NCI-H1092 treated with DMSO at 0.1 percent for 48 hours (cell line): Measurements from ENCODE around the gene HIVEP3.

ENCODE experiments used
- DNase-seq: peaks from one replicate; lab custom pipeline; 2025; lab: John Stamatoyannopoulos, UW

HIVEP3 gene

GRCh38 chr1:41784531-41785274 is 134.0 kb downstream of the HIVEP3 start:
- DNase-seq: no peak

DNA sequence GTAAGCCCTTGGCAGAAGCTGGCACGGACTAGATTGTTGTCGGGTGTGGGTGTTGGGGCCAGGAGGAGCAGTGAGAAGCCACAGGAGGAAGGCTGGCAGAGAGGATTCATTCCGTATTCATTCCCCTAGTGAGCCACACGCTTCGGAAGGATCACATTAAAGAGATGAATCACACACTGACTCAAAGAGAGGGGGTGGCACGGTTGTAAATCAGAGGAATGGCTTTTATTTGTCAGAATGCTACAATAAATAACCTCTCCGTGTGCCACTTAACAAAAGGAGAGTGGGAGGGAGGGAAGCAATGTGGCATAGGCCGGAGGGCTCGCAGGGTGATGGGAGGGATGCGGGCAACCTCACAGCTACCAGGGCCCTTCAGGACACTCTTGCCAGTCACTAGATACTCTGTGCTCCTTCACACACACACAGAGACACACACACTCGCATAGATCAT is 135.5 kb downstream of the HIVEP3 start:
- DNase-seq: no peak

DNA sequence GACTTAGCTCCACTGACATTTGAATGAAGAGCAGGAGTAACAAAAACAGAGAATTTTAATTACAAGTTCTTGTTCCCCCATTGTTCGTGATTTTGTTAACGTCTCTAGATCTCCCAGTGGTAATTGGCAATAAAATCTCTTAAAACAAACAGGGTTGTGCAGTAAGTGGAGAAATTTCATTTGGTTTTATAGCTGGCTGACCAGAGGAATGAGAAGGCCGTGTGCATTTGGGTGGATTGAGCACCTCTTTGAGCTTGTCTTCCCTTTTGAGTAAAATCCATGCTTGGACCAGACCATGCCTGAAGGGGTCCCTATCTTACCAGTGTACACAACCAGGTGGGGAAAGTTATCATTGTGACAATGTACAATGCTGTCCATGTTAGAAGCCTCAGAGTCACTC is 137.8 kb downstream of the HIVEP3 start:
- DNase-seq: no peak

DNA sequence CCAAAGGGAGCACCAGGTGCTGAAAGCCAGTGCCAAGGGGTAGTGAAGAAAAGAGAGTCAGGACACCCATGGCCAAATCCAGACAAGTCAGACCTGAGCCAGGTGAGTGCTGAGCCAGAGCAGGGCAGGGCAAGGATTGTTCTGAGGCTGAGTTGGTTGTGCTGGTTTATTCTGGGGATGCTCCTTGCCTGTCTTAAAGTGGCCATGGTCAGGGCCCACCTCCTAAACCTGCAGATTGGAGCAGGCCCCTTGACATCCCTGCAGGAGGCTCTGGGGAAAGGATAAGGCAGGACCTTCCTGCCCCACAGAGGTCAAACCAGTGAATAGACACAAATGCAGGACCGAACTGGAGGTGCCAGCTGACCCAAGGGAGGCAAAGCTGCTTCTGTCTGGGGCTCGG is 138.4 kb downstream of the HIVEP3 start:
- no peak for DNase-seq

GRCh38 chr1:41779360-41779759 is 139.4 kb downstream of the HIVEP3 start:
- no peak for DNase-seq

DNA sequence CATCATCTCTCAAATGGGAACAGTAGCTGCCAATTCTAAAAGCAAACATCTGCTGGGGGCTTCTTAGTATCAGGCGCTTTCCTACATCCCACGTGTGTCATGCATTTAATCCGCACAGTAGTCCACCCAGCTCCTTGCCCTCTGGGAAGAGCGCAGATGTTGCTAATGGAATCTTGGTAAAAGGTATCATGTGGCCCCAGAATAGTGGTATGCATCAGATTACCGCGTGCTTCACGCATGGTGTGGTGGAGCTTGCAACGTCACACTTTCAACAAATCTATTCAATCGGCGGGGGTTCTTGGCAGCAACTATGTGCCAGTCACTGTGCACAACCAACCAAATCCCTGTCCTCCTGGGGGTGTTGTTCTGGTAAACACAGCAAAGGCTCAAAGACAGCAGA is 141.0 kb downstream of the HIVEP3 start:
- no peak for DNase-seq

DNA sequence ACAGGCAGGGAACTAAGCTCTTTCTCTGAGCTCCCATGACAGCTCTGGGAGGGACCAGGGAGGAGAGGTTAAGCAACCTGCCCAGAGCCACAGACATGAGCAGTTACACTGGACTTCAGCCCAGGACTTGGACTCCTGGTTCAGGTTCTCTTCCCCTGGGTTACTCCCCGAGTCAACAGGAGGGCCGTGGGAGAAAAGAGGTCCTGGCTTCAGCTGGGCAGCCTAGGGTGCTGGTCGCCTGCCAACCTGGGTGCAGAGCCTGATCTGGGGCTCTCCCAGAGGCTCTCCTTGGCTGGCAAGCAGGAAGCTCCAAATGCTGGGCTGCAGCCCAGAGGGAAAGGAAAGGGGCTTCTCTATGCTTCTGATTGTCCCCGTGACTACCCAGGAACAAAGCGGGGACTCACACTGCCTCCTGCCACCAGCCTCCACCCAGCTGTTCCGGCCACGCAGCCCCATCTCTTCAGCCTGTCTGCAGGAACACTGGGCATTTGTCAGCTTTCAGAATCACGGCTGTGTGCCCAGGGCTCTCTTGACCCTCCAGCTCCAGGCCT is 141.8 kb downstream of the HIVEP3 start:
- DNase-seq: peak; percentile 28

- DNase-seq: no peak
These were observed 142.7 kb downstream of the HIVEP3 start for GRCh38 chr1:41775956-41776585.

- DNase-seq: no peak
These were observed 144.2 kb downstream of the HIVEP3 start for GRCh38 chr1:41774471-41774990.

DNA sequence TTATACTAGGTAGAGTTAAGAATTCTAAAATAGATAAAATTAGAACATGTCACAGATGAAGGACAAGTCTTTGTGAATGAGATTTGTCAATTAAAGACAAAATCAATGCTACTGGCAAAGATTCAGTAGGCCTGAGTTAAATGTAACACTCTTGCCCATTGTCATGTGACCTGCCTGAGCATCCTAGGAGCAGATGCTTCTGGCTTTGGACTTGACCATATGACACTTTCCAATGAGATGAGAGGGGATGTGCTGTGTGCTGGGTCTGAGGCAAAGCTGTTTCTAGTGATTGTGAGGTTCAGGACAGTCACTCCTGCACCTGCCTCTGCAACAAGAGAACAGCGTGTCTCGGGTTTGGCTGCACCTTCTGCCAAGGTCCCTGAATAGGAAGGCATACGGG is 144.9 kb downstream of the HIVEP3 start:
- DNase-seq: no peak

DNA sequence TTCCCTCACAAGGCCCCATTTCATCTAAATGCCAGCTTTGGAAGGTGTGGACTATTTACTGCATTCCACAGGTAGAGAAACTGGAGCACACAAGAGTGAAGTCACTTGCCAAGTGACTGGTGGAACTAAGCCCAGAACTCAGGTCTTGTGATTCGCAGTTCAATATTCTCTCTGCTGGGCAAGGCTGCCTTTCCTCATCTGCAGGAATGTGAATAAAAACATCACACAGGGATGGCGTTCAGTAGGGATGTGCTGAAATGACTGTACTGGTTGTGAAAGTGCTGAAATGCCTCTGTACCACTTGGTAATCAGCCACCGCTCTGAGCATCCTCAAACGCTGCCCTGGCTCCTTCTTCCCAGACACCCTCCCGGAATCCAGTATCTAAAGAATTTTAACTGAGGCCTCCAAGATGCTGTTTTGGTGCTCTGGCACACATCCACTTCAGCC is 145.6 kb downstream of the HIVEP3 start:
- no peak for DNase-seq

- DNase-seq: no peak
These were observed 149.7 kb downstream of the HIVEP3 start for GRCh38 chr1:41769068-41769467.

DNA sequence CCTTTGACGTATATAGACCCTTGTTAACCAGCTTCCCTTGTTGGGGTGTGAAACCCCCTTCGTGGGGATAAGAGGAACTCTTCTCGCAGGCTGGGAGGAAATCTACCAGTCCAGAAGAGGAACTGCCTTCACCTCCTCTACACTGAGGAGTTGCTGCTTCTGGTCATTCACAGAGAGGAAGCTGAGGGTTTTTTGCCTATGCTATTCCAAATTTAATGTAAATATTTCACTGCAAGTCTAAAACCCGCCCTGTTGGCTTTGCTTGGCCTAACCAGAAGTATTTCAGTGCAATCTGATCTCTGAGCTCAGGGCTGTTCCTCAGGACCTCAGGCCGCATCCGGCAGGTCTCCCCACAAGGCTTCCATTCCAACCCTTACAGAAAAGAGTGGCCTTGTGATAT is 150.1 kb downstream of the HIVEP3 start:
- DNase-seq: no peak

DNA sequence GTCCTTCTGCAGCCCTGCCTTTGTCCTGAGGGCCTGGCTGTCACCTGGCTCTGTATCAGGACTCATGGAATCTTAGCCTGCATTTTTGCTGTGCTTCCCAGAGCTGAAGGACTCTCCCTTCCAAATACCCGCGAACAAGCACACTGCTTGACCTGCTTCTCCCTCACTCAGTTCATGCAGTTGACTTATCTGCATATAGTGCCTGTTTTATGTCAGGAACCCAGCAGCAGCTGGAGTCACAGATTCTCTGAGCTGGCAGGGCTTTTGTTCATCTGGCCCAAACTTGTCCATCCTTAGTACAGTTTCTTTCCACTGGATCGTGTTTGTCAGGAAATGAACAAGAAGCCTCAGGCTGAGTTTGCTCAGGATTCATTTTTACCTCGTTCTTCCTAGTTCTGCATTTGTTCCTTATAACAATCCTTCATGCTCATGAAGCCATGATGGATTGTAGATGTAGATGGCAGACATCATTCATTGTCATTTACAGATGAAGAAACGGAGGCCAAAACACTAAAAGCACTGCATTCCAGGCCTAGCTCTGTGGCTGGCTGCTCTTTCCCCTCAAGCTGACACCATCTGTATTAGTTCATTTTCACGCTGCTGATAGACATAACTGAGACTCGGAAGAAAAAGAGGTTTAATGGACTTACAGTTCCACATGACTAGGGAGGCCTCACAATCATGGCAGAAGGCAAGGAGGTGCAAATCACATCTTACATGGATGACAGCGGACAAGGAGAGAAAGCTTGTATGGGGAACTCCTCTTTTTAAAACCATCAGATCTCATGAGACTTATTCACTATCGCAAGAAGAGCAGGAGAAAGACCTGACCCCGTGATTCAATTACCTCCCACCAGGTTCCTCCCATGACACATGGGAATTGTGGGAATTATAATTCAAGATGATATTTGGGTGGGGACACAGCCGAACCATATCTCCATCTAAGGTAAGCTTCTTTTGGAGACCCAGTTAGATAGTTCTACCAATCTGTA is 150.9 kb downstream of the HIVEP3 start:
- no peak for DNase-seq

GRCh38 chr1:41766546-41766945 is 152.2 kb downstream of the HIVEP3 start:
- DNase-seq: peak; percentile 5

- no peak for DNase-seq
These were observed 152.7 kb downstream of the HIVEP3 start for GRCh38 chr1:41766041-41766440.

- DNase-seq: no peak
These were observed 153.6 kb downstream of the HIVEP3 start for GRCh38 chr1:41765152-41765551.

DNA sequence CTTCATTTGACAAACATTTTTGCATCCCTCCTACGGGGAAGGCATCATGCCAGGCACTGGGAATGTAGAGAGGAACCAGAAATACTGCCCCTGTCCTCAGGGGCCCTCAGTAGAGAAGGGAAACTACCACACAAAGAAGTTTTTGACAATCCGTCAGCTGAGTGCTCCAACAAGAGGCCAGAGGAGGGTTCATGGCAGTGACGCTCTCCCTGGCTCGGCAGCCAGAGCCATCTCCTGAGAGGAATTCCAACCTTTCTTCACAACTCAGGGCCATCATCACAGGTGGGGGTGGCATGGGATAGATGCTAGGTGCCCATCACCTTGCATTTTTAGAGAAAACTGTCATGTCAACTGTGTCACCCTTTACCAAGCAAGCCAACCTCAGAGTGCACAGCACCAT is 154.1 kb downstream of the HIVEP3 start:
- DNase-seq: no peak

DNA sequence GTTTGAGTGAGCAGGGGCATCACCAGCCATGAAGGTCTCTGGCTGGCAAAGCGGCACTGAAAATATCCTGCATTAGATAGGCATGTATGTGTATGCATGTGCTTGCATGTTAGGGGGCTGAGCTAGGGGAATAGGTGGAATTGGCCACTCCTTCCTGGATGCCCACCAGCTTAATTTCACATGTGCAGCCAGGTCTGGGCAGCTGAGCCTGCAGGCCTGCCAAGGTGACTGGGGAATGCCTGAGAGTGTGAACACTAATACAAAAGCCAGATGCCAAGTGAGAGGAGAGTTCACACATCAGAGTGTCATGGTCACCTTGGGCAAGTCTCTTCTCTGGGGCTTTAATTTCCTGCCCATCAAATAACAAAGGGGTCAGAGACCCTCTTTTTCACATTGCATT is 155.9 kb downstream of the HIVEP3 start:
- no peak for DNase-seq

DNA sequence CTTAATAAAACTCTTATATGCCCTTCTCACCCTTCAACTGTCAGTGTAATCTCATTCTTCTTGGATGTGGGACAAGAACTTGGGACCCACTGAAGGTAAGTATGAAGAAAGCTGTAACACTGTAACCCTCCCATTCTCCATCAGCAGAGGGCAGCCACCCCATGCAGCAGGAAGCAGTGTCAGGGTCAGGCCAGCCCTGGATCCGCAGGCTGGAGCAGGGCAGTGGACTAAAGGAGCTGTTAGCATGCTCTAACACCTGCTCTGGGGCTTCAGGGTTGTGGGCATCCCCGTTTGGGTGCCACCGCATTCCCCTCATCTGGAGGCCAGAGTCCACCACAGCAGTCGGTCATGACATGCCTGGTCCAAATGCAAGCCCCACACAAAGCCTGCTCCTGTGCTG is 156.5 kb downstream of the HIVEP3 start:
- DNase-seq: no peak

DNA sequence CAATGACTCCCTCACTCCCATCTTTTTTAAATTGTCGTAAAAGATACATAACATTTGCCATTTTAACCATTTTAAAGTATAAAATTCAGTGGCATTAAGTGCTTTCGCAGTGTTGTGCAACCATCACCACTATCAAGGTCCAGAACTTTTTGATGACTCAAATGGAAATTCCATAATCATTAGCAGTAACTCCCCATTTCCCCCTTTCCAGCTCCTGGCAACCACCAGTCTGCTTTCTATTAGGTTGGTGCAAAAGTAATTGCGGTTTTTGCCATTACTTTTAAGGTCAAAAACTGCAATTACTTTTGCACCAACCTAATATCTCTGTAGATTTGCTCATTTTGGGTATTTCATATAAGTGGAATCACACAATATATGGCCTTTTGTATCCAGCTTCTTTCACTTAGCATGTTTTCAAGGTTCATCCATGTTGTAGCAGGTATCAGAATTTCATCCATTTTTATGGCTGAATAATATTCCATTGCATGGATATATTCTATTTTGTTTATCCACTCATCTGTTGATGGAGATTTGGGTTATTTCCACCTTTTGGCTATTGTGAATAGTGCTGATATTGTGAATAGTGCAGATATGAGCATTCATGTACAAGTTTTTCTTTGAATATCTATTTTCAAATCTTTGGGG is 159.7 kb downstream of the HIVEP3 start:
- no peak for DNase-seq
